ENCODE results near the gene IRF6.

GRCh38 chr1:209850342-209850979 is 44.5 kb upstream of the IRF6 start:
- TF ChIP-seq CTCF (IDR thresholded peaks at IDR 0.05), result peak in 4 of 6 experiments; percentile 19 to 44 (median 26)
- no peak for TF ChIP-seq POLR2A (IDR thresholded peaks at IDR 0.05)
